Activated CD8-positive, alpha-beta T cell treated with anti-CD3 and anti-CD28 coated beads for 36 hours (primary cell): ENCODE data around the gene SLC40A1. TPM values are rescaled to one million over a fixed set of nuclear protein-coding genes. Genes with fewer than 3 reads are reported as not detected.

Experiments used
- ATAC-seq: fragments of 200-7000 bp; cut with Tn5 transposase; one replicate; pipeline ENCODE4 v1.10.0; 2021; ENCODE audit warnings: mild to moderate bottlenecking, moderate library complexity
- CTCF ChIA-PET: fragments of 350-600 bp; sonication (Branson Sonifier 250); formaldehyde crosslinking; loops from one replicate; lab custom pipeline; 2021; ENCODE audit warnings: antibody characterized with exemption; lab: Charles Lee
- POLR2A ChIA-PET: fragments of 350-600 bp; sonication (Branson Sonifier 250); formaldehyde crosslinking; loops from one replicate; lab custom pipeline; 2021; ENCODE audit warnings: antibody characterized with exemption; lab: Charles Lee
- DNase-seq: peaks from one replicate; pipeline ENCODE4 v3.0.0-alpha.2; 2020
- H3K27ac Mint-ChIP-seq: one replicate; pipeline ENCODE4 v1.8.0; 2021; ENCODE audit warnings: mild to moderate bottlenecking, mixed read lengths
- H3K27me3 Mint-ChIP-seq: one replicate; pipeline ENCODE4 v1.8.0; 2021; ENCODE audit warnings: mixed read lengths
- H3K36me3 Mint-ChIP-seq: one replicate; pipeline ENCODE4 v1.8.0; 2021; ENCODE audit warnings: low read depth, mixed read lengths
- H3K4me1 Mint-ChIP-seq: one replicate; pipeline ENCODE4 v1.8.0; 2021; ENCODE audit warnings: low read depth, mixed read lengths
- H3K4me3 Mint-ChIP-seq: one replicate; pipeline ENCODE4 v1.8.0; 2021; ENCODE audit warnings: mild to moderate bottlenecking, moderate library complexity, mixed read lengths
- H3K9me3 Mint-ChIP-seq: one replicate; pipeline ENCODE4 v1.8.0; 2021; ENCODE audit warnings: mixed read lengths
- intact Hi-C: fragments of 100-400 bp; cut with micrococcal nuclease; formaldehyde crosslinking; loops from one replicate; pipeline ENCODE4 v1.10.0; 2022
- total RNA-seq, 2 experiments: library from RNA; stranded (reverse); gene quantifications; one replicate each; pipeline ENCODE4 v1.2.3, GENCODE V29; 2021
- TF ChIP-seq, protein P1 (sequence below): fragments of 200-600 bp; IDR thresholded peaks from one replicate; pipeline ENCODE4 v1.8.0; 2022; ENCODE audit warnings: antibody characterized with exemption, mild to moderate bottlenecking

Gene SLC40A1
- total RNA-seq, 2 experiments from 2014 or later: 1.2 to 1.5 TPM

DNA sequence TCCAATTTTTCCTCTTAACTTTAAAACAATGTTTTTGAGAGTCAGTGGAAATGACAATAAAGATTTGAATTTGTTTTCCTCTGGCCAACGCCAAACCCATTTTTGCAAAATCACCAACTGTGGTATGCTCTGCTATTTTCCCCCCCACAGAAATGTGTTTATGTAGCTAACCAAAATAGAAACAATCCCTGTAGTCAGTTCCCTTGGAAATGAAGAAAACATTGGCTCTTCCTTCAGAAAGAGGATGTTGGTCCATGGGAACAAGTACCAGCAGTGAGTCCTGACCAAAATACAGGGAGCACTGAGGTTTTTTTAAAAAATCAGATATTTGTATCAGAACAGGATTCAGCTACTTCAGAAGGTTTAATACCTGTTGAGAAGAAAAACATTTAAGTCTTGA lies 65.3 kb downstream of the SLC40A1 start:
- no peak overlapping the region for H3K27ac Mint-ChIP-seq

DNA sequence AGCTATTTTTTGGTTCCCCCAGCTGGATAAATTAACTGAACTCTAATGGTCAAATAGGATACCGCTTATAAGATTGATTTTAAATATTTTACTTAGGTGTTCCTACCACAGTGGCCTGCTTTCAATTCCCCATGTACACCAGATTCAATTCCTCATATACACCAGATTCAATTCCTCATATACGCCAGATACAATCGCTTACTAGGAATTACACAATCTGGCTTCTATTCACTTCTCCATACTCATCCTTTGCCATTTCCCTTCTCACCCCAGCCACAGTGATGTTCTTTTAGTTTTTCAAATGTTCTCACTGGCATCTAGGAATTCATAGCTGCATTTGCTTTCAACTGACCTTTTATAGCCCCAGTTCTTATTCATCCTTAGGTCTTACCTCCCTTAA lies 66.5 kb downstream of the SLC40A1 start:
- Mint-ChIP-seq H3K9me3 (peaks cover 6% of the 10 kb centered on the region), H3K36me3 (no peaks in the 10 kb centered on the region), H3K4me1 (no peaks in the 10 kb centered on the region), H3K27ac (no peak overlapping the region), H3K4me3 (no peak overlapping the region), H3K27me3 (peaks cover 2% of the 10 kb centered on the region)
- intact Hi-C loops: no loop called here
- ChIA-PET CTCF (interaction anchor here (1.0 kb wide), 1 partner anchor 111 kb away, joined by 3 read pairs; no protein-coding TSS in a partner anchor), POLR2A (interaction anchor here (1.6 kb wide), 1 partner anchor 21 kb away, joined by 4 read pairs; no protein-coding TSS in a partner anchor)
- DNase-seq (no peak), ATAC-seq (no peak)
- TF ChIP-seq, protein P1, sequence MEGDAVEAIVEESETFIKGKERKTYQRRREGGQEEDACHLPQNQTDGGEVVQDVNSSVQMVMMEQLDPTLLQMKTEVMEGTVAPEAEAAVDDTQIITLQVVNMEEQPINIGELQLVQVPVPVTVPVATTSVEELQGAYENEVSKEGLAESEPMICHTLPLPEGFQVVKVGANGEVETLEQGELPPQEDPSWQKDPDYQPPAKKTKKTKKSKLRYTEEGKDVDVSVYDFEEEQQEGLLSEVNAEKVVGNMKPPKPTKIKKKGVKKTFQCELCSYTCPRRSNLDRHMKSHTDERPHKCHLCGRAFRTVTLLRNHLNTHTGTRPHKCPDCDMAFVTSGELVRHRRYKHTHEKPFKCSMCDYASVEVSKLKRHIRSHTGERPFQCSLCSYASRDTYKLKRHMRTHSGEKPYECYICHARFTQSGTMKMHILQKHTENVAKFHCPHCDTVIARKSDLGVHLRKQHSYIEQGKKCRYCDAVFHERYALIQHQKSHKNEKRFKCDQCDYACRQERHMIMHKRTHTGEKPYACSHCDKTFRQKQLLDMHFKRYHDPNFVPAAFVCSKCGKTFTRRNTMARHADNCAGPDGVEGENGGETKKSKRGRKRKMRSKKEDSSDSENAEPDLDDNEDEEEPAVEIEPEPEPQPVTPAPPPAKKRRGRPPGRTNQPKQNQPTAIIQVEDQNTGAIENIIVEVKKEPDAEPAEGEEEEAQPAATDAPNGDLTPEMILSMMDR: no peak

More for the DNA sequence above, 65.3 kb downstream of the SLC40A1 start:
- H3K36me3 Mint-ChIP-seq: no peaks in the 10 kb centered on the region
- H3K4me3 Mint-ChIP-seq: no peak overlapping the region
- CTCF ChIA-PET: no interaction called here
- ATAC-seq (no peak), DNase-seq (no peak)
- peaks cover 1% of the 10 kb centered on the region for H3K9me3 Mint-ChIP-seq
- H3K4me1 Mint-ChIP-seq: no peaks in the 10 kb centered on the region
- TF ChIP-seq, protein P1: no peak
- H3K27me3 Mint-ChIP-seq: peaks cover 2% of the 10 kb centered on the region
- POLR2A ChIA-PET: no interaction called here
- intact Hi-C loops: no loop called here

DNA sequence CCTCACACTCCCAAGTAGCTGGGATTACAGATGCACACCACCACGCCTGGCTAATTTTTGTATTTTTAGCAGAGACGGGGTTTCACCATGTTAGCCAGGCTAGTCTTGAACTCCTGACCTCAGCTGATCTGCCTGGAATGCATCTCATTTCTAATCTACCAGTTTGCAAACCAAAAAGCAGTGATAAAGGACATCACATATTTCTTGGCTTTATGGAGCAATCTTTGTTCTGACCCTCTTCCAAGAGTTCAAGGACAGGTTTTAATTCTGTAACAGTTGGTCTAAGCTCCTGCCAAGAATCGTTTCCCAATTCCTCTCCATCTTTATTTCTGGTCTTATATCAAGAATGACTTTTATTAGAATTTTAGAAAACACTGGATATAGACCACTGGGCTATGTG lies 67.7 kb downstream of the SLC40A1 start:
- peaks cover under 1% of the 10 kb centered on the region for H3K27me3 Mint-ChIP-seq
- TF ChIP-seq, protein P1: no peak
- intact Hi-C loops: no loop called here
- DNase-seq (no peak), ATAC-seq (no peak)
- ChIA-PET CTCF (interaction anchor here (1.0 kb wide), 1 partner anchor 113 kb away, joined by 3 read pairs; no protein-coding TSS in a partner anchor), POLR2A (interaction anchor here (1.6 kb wide), 1 partner anchor 20 kb away, joined by 4 read pairs; no protein-coding TSS in a partner anchor)
- no peak overlapping the region for H3K4me3 Mint-ChIP-seq
- H3K36me3 Mint-ChIP-seq: no peaks in the 10 kb centered on the region
- H3K9me3 Mint-ChIP-seq: peaks cover 11% of the 10 kb centered on the region
- no peak overlapping the region for H3K27ac Mint-ChIP-seq
- no peaks in the 10 kb centered on the region for H3K4me1 Mint-ChIP-seq

DNA sequence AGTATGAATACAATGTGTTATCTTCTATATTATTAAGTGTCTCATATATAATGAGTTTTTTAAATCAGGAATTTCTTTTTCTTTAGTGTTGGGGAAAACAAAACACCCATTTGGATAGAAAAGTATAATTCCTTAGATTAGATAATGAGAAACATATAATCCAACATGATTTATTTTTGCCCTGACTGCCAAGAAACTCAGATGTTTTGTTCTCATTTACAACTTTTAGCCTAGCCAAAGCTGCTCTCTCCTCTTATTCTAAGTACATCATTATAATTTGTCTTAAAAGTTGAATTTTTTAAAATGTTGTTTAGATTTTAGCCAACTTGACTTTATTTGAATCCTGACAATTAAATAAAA lies 68.6 kb downstream of the SLC40A1 start:
- POLR2A ChIA-PET: no interaction called here
- CTCF ChIA-PET: no interaction called here
- intact Hi-C loops: no loop called here
- Mint-ChIP-seq H3K4me3 (no peak overlapping the region), H3K27me3 (no peaks in the 10 kb centered on the region), H3K9me3 (peaks cover 11% of the 10 kb centered on the region), H3K27ac (no peak overlapping the region), H3K4me1 (no peaks in the 10 kb centered on the region), H3K36me3 (no peaks in the 10 kb centered on the region)
- TF ChIP-seq, protein P1: no peak
- ATAC-seq (no peak), DNase-seq (no peak)

DNA sequence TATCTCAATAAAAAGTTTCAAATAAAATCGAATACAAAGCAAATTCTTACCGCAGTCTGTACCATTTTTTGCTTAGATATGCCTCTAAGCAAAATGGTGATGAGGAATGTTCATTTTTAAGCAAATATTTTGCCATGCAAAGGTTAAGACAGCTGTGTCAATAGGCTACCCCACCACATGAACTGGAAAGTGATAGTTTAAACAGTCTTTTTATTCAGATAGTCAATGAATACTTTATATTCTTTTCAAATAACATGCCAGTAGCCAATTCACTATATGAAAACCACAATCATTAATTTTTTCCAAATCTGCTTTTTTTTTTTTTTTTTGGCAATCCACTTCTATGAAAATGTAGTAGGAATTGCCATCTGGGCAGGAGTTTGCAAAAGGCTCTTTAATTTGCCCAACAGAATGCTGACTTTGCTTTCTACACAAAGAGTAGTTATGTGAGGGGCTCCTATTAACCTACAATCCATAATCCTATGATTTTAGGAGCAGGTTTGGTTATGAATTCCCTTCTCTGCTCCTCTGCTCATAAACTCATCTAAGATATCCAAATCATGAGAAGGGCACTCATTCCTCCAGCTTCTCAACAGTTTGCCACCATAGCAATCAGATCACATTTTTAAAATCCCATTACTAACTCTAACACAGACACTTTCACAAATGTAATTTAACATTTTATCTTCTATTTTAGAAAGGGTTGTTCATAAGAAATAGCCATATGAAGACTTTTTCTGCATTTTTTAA lies 69.2 kb downstream of the SLC40A1 start:
- Mint-ChIP-seq H3K4me1 (peaks cover 3% of the 10 kb centered on the region), H3K4me3 (no peak overlapping the region), H3K27ac (no peak overlapping the region), H3K9me3 (peaks cover 11% of the 10 kb centered on the region), H3K27me3 (no peaks in the 10 kb centered on the region), H3K36me3 (no peaks in the 10 kb centered on the region)
- DNase-seq (no peak), ATAC-seq (no peak)
- CTCF ChIA-PET: no interaction called here
- intact Hi-C loops: no loop called here
- TF ChIP-seq, protein P1: no peak
- POLR2A ChIA-PET: no interaction called here
